ENCODE data around the gene AXDND1.
"Not testable (repeated sequence)": the region's sequence is repeated elsewhere in the genome, so short reads cannot be mapped to it uniquely, and the experiment has no call there.

Gene AXDND1

GRCh38 chr1:179365342-179366092, at the start of gene AXDND1:
Gene AXDND1 (plus strand): TSS chr1:179365971. CDS start chr1:179366510, 539 bp downstream.
- DNase-seq = peak; percentile 85 to 90

DNA sequence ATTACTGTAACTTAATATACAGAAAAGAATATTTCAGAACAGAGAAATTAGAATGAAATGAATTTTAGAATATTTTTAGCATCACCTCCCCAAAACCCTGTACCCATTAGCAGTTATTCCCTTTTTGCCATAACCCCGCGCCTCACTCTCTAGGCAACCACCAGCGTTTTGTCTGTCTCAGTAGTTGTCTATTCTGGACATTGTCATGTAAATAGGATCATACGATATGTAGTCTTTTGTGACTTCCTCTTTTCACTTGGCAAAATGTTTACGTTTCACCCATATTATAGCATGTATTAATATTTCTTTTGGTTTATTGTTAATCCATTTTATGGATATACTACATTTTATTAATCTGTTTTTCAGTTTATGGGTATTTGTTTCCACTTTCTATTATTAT, 47.3 kb upstream of the AXDND1 start:
- no peak for DNase-seq

GRCh38 chr1:179321533-179322216, 44.1 kb upstream of the AXDND1 start:
- no peak for DNase-seq

GRCh38 chr1:179322557-179322956, 43.2 kb upstream of the AXDND1 start:
- DNase-seq = no peak

DNA sequence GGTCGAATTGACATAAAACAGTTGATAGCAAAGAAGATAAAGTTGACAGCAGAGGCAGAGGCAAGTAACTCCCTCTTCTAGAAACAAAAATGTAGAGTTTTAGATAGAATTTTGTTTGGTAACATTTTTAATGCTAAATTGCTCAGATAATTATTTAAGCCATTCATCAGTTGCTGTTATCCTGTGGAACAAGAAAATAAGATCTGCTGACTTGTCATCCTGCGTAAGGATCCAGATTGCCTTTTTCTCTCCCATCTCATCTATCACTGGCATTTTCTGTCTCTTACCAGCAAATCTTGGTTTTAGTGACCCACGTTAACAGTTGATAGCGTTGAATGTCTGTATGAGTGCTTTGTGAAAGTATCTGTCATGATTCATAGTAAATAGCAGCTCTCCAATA, 42.3 kb upstream of the AXDND1 start:
- no peak for DNase-seq

GRCh38 chr1:179325836-179326235, 39.9 kb upstream of the AXDND1 start:
- no peak for DNase-seq

- no peak for DNase-seq
These were observed 39.0 kb upstream of the AXDND1 start for GRCh38 chr1:179326746-179327145.

DNA sequence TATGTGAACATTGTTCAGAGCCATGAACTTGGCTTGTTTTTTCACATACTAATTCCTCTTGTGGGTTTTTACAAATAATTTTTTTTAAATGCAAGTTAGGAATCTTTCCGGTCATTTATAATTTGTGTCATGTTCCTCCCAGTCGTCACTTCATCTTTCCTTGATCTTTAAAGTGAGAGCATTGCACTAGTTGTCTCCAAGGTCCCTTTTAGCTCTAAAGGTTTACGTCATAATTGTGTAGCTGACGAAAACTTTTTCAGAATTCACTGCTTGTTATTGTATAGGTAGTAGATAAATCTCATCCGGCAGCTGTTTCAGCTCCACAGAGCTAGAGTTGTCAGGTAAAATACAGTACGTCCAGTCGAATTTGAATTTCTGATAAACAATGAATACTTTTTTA, 38.6 kb upstream of the AXDND1 start:
- no peak for DNase-seq

DNA sequence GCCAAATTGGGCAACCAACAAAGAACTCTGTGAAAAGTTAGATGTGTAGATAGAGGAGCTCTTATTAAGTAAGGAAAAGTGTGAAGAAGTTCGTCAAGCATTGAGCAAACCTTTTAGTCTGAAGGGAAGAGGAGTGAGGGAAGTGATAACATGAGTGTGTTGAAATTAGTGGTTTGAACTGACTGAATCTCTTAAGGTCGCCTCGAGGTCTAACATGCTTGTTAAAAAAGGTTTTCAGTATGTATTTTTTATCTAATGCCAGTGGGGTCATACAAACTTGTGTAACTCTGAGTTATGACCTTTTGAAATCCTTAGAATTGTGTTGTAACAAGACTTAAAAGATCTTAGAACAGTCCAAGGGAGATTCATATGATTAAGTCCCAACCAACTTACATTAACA, 38.1 kb upstream of the AXDND1 start:
- no peak for DNase-seq

DNA sequence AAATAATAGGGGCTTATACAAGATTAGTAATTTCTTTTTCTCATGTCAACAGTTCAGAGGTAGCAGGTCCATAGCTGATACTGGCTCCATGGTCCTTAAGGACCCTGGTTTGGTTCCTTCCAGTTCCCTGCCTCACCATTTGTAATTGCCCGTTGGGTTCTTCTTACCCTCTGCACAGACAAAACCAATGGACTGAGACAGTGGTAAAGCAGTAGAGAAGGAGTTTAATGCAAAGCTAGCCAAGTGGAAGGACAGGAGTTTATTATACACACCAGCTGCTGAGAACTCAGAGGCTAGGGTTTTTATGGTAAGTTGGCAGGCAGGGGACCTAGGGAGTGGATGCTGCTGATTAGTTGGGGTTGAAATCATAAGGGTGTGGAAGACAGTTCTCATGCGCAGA, 35.9 kb upstream of the AXDND1 start:
- no peak for DNase-seq

DNA sequence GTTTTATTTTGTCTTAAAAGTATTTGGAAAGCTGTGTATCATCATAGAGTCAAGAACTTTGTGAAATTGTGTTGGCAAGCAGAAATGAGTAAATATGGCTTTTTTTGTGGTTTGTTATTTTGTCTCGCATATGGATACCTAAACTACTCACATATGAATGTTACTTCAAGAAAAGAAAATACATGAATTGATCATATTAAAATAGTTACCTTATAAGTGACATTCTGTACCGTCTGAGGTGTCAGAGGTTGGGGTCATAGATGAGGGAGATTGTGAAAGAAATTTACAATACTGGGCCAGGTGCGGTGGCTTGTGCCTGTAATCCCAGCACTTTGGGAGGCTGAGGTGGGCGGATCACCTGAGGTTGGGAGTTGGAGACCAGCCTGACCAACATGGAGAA, 31.3 kb upstream of the AXDND1 start:
- DNase-seq = no peak

GRCh38 chr1:179337288-179337687, 28.5 kb upstream of the AXDND1 start:
- DNase-seq = no peak

- no peak for DNase-seq
These were observed 27.7 kb upstream of the AXDND1 start for GRCh38 chr1:179337942-179338560.

DNA sequence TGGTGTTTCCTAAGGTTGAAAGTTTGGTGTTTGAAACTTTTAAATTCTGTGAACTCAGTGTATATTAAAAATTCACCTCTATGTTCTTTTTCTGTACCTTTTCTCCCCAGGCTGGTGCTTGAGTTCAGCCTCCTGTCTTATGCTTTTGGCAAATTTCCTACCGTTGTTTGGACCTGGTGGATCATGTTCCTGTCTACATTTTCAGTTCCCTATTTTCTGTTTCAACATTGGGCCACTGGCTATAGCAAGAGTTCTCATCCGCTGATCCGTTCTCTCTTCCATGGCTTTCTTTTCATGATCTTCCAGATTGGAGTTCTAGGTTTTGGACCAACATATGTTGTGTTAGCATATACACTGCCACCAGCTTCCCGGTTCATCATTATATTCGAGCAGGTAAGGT, 24.9 kb upstream of the AXDND1 start:
- DNase-seq = no peak

- no peak for DNase-seq
These were observed 23.7 kb upstream of the AXDND1 start for GRCh38 chr1:179341943-179342547.

DNA sequence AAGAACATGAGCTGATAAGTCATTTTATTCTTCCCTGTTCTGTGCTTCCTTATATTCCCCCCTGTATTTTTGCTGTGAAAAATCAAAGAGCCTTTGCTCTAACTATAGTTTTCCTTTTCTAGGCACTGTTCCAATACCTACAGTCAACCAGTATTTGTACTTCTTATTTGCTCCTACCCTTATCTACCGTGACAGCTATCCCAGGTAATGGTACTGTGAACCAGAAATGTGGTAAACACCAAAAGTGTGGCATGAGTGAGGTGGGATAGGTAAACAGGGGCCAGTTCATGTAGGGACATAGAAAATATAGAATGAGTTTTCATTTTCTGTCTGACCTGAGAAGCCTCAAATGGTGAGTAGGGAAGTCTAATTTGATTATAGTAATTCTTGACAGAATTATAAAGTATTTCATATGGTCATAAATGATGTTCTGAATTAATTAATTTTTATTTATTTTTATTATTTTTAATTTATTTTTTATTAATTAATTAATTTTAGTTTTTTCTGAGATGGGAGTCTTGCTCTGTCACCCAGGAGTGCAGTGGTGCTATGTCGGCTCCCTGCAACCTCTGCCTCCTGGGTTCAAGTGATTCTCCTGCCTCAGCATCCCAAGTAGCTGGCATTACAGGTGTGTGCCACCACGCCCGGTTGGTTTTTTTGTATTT, 22.9 kb upstream of the AXDND1 start:
- no peak for DNase-seq

- DNase-seq = no peak
These were observed 14.5 kb upstream of the AXDND1 start for GRCh38 chr1:179351281-179351680.

DNA sequence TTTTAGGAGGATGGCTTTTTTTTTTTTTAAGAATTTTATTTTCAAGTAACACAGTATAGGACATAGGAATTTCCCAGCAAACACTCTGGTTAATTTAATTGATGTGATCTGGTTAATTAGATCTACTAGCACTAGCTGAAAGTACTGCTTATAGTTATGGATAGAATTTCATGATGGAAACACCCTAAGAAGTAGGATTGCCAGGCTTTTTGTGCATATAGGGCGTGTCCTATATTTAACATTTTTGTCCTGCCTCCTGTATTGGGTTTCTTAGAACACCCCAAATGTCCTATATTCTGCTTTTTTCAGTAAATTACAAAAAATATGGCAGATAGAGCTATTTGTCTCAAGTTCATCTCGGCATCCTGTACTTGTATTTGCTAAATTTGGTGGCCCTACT, 13.5 kb upstream of the AXDND1 start:
- DNase-seq = no peak

DNA sequence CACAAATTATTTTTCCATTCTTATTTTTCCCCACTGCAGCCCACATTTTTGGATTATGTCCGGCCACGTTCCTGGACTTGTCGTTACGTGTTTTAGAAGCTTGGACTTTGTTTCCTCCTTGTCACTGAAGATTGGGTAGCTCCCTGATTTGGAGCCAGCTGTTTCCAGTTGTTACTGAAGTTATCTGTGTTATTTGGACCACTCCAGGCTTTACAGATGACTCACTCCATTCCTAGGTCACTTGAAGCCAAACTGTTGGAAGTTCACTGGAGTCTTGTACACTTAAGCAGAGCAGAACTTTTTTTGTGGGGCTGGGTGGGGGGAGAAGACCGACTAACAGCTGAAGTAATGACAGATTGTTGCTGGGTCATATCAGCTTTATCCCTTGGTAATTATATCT, 12.2 kb upstream of the AXDND1 start:
- DNase-seq = no peak

- not testable (repeated sequence) for DNase-seq
These were observed 4.1 kb upstream of the AXDND1 start for GRCh38 chr1:179361631-179362030.

DNA sequence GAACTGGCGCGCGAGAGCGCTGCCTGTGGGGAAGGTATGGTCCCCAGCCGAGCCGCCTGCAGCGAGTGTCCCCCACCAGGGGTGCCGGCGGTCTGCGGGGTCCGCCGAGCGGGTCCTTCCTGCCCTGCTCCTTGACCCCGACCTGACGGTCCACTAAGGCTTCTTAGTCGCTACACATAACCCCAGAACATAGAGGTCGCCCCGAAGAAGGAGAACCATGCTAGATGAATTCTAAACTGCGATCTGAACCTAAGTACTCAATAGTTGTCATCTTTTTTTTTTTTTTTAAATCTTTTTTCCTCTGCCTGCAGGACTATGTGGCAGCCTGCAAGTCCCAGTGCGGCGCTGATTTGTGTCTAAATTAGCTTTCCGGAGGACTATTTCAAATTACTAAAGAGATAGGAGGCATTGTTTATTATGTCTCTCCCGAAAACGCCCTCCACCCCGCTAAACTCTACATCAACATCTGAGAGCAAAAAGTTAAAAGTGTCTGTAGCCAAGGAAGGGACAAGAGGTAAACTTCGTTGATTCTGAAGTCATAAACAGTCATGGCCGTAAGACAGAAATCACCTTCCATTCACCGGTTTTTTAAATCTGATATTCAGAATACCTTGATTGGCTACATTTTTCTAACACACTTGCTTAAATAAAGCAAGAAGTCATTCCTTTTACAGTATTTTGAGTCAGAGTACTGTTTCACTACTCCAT, 476 bp downstream of the AXDND1 start:
- no peak for DNase-seq

- DNase-seq = no peak
These were observed 4.1 kb downstream of the AXDND1 start for GRCh38 chr1:179369751-179370341.

Measured in stimulated activated CD4-positive, alpha-beta T cell treated with anti-CD3 and anti-CD28 coated beads, Interleukin-4, amount 100 ng/mL, for 4 hours (primary cell).